ENCODE results near the gene KIFC3.
"Not testable (repeated sequence)": the region's sequence is repeated elsewhere in the genome, so short reads cannot be mapped to it uniquely, and the experiment has no call there.

The KIFC3 gene

GRCh38 chr16:57750796-57751538 lies 51.3 kb downstream of the KIFC3 start:
- Histone ChIP-seq H3K4me1 (ENCODE audit: control insufficient read depth, insufficient read depth, low read length, unreplicated experiment) (no peaks in the 10 kb centered on the region), H3K27me3 (ENCODE audit: insufficient read depth, low read length) (no peaks in the 10 kb centered on the region), H3K36me3 (ENCODE audit: insufficient read depth, low read length) (no peaks in the 10 kb centered on the region), H2AFZ (ENCODE audit: low read length, unreplicated experiment) (no peak overlapping the region), H3K79me2 (ENCODE audit: control insufficient read depth, insufficient read depth, low read length, unreplicated experiment) (no peaks in the 10 kb centered on the region), H3K4me3 (ENCODE audit: low read depth, low read length) (no peak overlapping the region), H3K27ac (ENCODE audit: low read depth, low read length) (no peak overlapping the region)

DNA sequence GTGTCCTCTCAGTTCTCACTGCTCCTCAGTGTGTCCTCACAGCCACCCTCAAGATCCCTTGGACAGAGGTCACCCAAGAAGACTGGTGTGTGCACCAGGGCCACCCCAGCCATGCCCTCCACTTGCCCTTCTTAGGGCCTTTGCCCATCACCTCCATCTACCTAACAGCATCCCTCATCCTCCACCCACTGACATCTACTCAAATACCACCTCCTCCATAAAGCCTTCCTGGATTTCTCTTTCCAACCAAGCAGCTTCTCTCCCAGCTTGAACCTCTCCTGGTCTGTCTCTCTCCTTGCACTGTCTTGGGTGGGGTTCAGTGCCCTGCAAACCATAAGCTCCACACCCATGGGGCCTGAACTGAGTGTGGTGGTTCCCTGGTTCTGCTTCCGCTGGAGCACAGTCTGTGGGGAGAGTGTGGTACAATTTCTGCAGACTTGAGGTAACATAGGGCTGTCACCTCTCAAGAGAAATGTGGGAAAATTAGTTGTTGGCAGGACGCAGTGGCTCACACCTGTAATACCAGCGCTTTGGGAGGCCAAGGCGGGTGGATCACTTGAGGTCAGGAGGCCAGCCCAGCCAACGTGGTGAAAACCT lies 52.3 kb downstream of the KIFC3 start:
- no peak overlapping the region for H3K27ac ChIP-seq (ENCODE audit: low read depth, low read length)
- H3K36me3 ChIP-seq (ENCODE audit: insufficient read depth, low read length): no peaks in the 10 kb centered on the region
- no peaks in the 10 kb centered on the region for H3K79me2 ChIP-seq (ENCODE audit: control insufficient read depth, insufficient read depth, low read length, unreplicated experiment)
- no peak overlapping the region for H2AFZ ChIP-seq (ENCODE audit: low read length, unreplicated experiment)
- H3K4me1 ChIP-seq (ENCODE audit: control insufficient read depth, insufficient read depth, low read length, unreplicated experiment): no peaks in the 10 kb centered on the region
- H3K27me3 ChIP-seq (ENCODE audit: insufficient read depth, low read length): no peaks in the 10 kb centered on the region
- H3K4me3 ChIP-seq (ENCODE audit: low read depth, low read length): no peak overlapping the region

DNA sequence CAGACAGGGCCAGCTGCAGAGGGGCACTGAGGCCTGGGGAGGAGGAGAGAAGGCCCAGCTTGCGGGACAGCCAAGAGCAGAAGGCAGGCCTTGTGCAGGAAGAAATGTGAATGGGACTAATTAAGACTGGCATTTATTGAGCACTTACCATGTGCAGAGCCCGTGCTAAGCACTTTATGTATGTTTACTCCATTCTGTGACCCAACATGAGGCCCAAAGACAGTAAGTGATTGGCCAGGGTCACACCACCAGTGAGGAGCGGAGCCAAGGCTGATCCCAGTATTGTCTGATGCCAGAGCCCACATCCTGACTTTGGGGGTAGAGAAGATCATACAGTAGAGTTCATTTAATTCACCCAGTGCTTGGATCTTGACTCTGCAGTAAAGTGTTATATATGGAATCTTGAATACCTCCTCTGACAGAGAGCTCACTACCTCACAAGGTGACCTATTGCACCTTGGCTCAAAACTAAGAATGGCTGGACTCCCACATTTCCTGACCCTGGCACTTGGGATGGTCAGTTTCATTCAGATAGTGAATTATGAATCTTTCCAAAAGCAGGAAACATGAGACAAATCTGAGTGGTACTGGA lies 53.1 kb downstream of the KIFC3 start:
- H2AFZ ChIP-seq (ENCODE audit: low read length, unreplicated experiment): no peak overlapping the region

DNA sequence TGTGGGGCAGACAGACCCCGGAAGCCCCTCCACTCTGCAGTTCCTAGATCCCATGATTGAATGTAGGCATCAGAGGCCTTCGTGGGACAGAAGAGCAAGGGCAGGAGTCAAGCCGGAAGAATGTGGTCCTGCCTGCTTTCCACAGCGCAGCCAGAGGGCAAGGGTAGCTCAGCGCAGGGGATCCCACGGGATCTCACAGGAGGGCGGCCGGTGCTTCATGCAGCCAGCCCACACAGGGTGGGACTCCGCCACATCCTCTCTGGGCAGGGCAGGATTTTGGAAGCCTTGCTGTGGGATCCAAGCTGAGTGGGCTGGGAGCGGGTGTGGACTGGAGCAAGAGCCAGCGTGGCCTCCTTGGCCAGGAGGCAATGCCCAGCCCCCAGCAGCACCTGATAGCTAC lies 53.7 kb downstream of the KIFC3 start:
- H3K27ac ChIP-seq (ENCODE audit: low read depth, low read length): no peak overlapping the region
- no peak overlapping the region for H2AFZ ChIP-seq (ENCODE audit: low read length, unreplicated experiment)
- no peaks in the 10 kb centered on the region for H3K79me2 ChIP-seq (ENCODE audit: control insufficient read depth, insufficient read depth, low read length, unreplicated experiment)
- no peaks in the 10 kb centered on the region for H3K4me1 ChIP-seq (ENCODE audit: control insufficient read depth, insufficient read depth, low read length, unreplicated experiment)
- no peaks in the 10 kb centered on the region for H3K36me3 ChIP-seq (ENCODE audit: insufficient read depth, low read length)
- H3K4me3 ChIP-seq (ENCODE audit: low read depth, low read length): no peak overlapping the region
- no peaks in the 10 kb centered on the region for H3K27me3 ChIP-seq (ENCODE audit: insufficient read depth, low read length)

More for the DNA sequence above, 53.1 kb downstream of the KIFC3 start:
- Histone ChIP-seq H3K79me2 (ENCODE audit: control insufficient read depth, insufficient read depth, low read length, unreplicated experiment) (no peaks in the 10 kb centered on the region), H3K4me1 (ENCODE audit: control insufficient read depth, insufficient read depth, low read length, unreplicated experiment) (no peaks in the 10 kb centered on the region), H3K27ac (ENCODE audit: low read depth, low read length) (no peak overlapping the region), H3K36me3 (ENCODE audit: insufficient read depth, low read length) (no peaks in the 10 kb centered on the region), H3K27me3 (ENCODE audit: insufficient read depth, low read length) (no peaks in the 10 kb centered on the region), H3K4me3 (ENCODE audit: low read depth, low read length) (no peak overlapping the region)

- no peaks in the 10 kb centered on the region for H3K79me2 ChIP-seq (ENCODE audit: control insufficient read depth, insufficient read depth, low read length, unreplicated experiment)
These were observed 54.3 kb downstream of the KIFC3 start for GRCh38 chr16:57747996-57748395.

GRCh38 chr16:57747496-57747895 lies 54.8 kb downstream of the KIFC3 start:
- Histone ChIP-seq H3K27me3 (ENCODE audit: insufficient read depth, low read length) (no peaks in the 10 kb centered on the region), H3K27ac (ENCODE audit: low read depth, low read length) (no peak overlapping the region), H2AFZ (ENCODE audit: low read length, unreplicated experiment) (no peak overlapping the region), H3K36me3 (ENCODE audit: insufficient read depth, low read length) (no peaks in the 10 kb centered on the region), H3K4me3 (ENCODE audit: low read depth, low read length) (no peak overlapping the region), H3K79me2 (ENCODE audit: control insufficient read depth, insufficient read depth, low read length, unreplicated experiment) (no peaks in the 10 kb centered on the region), H3K4me1 (ENCODE audit: control insufficient read depth, insufficient read depth, low read length, unreplicated experiment) (no peaks in the 10 kb centered on the region)

More at GRCh38 chr16:57747996-57748395, 54.3 kb downstream of the KIFC3 start:
- Histone ChIP-seq H3K27me3 (ENCODE audit: insufficient read depth, low read length) (no peaks in the 10 kb centered on the region), H3K36me3 (ENCODE audit: insufficient read depth, low read length) (no peaks in the 10 kb centered on the region), H3K4me1 (ENCODE audit: control insufficient read depth, insufficient read depth, low read length, unreplicated experiment) (no peaks in the 10 kb centered on the region), H3K4me3 (ENCODE audit: low read depth, low read length) (no peak overlapping the region), H2AFZ (ENCODE audit: low read length, unreplicated experiment) (no peak overlapping the region), H3K27ac (ENCODE audit: low read depth, low read length) (no peak overlapping the region)

- Histone ChIP-seq H3K27ac (ENCODE audit: low read depth, low read length) (no peak overlapping the region), H2AFZ (ENCODE audit: low read length, unreplicated experiment) (no peak overlapping the region), H3K4me1 (ENCODE audit: control insufficient read depth, insufficient read depth, low read length, unreplicated experiment) (no peaks in the 10 kb centered on the region), H3K4me3 (ENCODE audit: low read depth, low read length) (no peak overlapping the region), H3K27me3 (ENCODE audit: insufficient read depth, low read length) (no peaks in the 10 kb centered on the region), H3K79me2 (ENCODE audit: control insufficient read depth, insufficient read depth, low read length, unreplicated experiment) (no peaks in the 10 kb centered on the region), H3K36me3 (ENCODE audit: insufficient read depth, low read length) (no peaks in the 10 kb centered on the region)
These were observed 55.2 kb downstream of the KIFC3 start for GRCh38 chr16:57747091-57747490.

GRCh38 chr16:57746316-57746715 lies 56.0 kb downstream of the KIFC3 start:
- not testable (repeated sequence) for H3K36me3 ChIP-seq (ENCODE audit: insufficient read depth, low read length); H3K4me1 ChIP-seq (ENCODE audit: control insufficient read depth, insufficient read depth, low read length, unreplicated experiment); H3K4me3 ChIP-seq (ENCODE audit: low read depth, low read length); H3K27ac ChIP-seq (ENCODE audit: low read depth, low read length); H2AFZ ChIP-seq (ENCODE audit: low read length, unreplicated experiment); H3K27me3 ChIP-seq (ENCODE audit: insufficient read depth, low read length); H3K79me2 ChIP-seq (ENCODE audit: control insufficient read depth, insufficient read depth, low read length, unreplicated experiment)

DNA sequence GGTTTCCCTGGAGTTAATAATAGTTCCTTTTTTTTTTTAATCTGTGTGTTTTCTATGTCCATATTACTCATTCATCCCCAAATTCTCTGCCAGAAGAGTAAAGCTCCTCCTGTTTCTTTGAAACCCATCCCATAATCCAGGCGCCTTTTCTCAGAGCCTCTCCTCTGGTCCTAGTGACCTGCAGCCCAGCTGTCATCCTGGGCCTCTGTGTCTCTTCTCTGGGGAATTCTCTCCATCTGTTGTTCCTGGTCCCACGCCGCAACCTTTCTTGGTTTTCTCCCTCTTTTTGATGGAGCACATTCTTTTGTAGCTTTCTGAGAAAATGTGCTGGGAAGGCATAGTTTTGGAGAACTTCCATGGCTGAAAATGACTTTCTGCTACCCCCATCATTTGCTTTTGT lies 56.5 kb downstream of the KIFC3 start:
- H3K27me3 ChIP-seq (ENCODE audit: insufficient read depth, low read length): no peaks in the 10 kb centered on the region
- no peaks in the 10 kb centered on the region for H3K79me2 ChIP-seq (ENCODE audit: control insufficient read depth, insufficient read depth, low read length, unreplicated experiment)
- H2AFZ ChIP-seq (ENCODE audit: low read length, unreplicated experiment): no peak overlapping the region
- no peaks in the 10 kb centered on the region for H3K36me3 ChIP-seq (ENCODE audit: insufficient read depth, low read length)
- H3K27ac ChIP-seq (ENCODE audit: low read depth, low read length): no peak overlapping the region
- H3K4me3 ChIP-seq (ENCODE audit: low read depth, low read length): no peak overlapping the region
- no peaks in the 10 kb centered on the region for H3K4me1 ChIP-seq (ENCODE audit: control insufficient read depth, insufficient read depth, low read length, unreplicated experiment)

DNA sequence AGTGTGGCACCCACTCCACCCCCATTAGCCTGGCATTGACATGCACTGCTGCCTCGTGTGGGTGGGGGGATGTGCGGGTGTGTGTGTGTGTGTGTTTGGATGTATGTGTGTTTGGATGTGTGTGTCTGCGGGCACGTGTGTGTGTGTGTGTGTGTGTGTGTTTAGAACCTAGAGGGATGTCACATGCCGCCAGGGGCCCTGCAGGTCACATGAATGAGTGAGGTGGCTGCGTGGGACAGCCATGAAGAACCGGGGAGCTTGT lies 57.7 kb downstream of the KIFC3 start:
- H3K4me1 ChIP-seq (ENCODE audit: control insufficient read depth, insufficient read depth, low read length, unreplicated experiment): no peaks in the 10 kb centered on the region
- no peaks in the 10 kb centered on the region for H3K36me3 ChIP-seq (ENCODE audit: insufficient read depth, low read length)
- H3K27me3 ChIP-seq (ENCODE audit: insufficient read depth, low read length): no peaks in the 10 kb centered on the region
- no peak overlapping the region for H2AFZ ChIP-seq (ENCODE audit: low read length, unreplicated experiment)
- H3K4me3 ChIP-seq (ENCODE audit: low read depth, low read length): no peak overlapping the region
- H3K79me2 ChIP-seq (ENCODE audit: control insufficient read depth, insufficient read depth, low read length, unreplicated experiment): no peaks in the 10 kb centered on the region
- H3K27ac ChIP-seq (ENCODE audit: low read depth, low read length): no peak overlapping the region

All from ACC112 (cell line).